ENCODE measurements around the gene COL25A1.
"Not testable (repeated sequence)": the region's sequence is repeated elsewhere in the genome, so short reads cannot be mapped to it uniquely, and the experiment has no call there.

The COL25A1 gene

DNA sequence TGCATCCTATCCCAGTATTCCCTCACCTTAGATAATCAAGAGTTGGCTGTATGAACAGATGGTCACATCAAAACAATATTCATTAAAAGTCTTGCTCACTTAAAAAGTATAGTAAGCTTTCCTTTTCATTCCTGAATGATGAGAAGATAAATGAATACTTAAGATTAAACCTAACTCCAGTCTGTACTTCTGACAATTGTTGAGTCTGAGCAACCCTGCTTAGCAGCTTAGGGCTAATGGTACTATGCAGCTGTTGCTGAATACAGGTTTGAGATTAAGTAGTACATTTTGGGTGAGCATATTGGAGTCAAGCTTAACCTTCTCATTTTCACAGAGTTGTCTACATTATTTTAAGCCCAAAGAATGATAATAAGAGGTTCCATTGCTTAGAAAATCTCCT is 417.9 kb downstream of the COL25A1 start:
- no peak for DNase-seq (ENCODE audit: low read depth)
- no peak overlapping the region for H3K4me3 ChIP-seq (ENCODE audit: control insufficient read depth, low read depth, low read length)
- TF ChIP-seq, protein P1, sequence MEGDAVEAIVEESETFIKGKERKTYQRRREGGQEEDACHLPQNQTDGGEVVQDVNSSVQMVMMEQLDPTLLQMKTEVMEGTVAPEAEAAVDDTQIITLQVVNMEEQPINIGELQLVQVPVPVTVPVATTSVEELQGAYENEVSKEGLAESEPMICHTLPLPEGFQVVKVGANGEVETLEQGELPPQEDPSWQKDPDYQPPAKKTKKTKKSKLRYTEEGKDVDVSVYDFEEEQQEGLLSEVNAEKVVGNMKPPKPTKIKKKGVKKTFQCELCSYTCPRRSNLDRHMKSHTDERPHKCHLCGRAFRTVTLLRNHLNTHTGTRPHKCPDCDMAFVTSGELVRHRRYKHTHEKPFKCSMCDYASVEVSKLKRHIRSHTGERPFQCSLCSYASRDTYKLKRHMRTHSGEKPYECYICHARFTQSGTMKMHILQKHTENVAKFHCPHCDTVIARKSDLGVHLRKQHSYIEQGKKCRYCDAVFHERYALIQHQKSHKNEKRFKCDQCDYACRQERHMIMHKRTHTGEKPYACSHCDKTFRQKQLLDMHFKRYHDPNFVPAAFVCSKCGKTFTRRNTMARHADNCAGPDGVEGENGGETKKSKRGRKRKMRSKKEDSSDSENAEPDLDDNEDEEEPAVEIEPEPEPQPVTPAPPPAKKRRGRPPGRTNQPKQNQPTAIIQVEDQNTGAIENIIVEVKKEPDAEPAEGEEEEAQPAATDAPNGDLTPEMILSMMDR (IDR thresholded peaks at IDR 0.05; ENCODE audit: control insufficient read depth, insufficient read depth, low read depth, low read length, missing control alignments): no peak

DNA sequence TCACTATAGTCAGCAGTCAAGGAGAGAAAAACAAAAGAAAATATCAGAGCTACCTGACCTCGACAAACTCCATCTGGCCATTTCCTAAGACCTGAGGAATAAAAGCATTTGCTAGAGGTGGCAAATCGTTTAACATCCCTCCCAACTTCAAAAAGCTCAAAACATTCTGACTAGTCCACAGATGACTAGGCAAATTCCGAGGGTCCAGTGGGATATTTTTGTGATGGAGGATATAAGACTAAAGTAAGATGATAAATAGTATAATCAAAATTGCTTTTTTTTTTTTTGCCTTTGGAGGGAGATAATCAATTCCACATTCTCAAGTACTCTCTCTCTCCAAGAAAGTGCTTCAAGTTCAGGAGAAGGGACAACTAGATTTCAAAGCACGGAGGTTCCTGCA is 420.5 kb downstream of the COL25A1 start:
- no peak overlapping the region for H3K4me3 ChIP-seq (ENCODE audit: control insufficient read depth, low read depth, low read length)
- no peak for DNase-seq (ENCODE audit: low read depth)
- TF ChIP-seq, protein P1 (IDR thresholded peaks at IDR 0.05; ENCODE audit: control insufficient read depth, insufficient read depth, low read depth, low read length, missing control alignments): no peak

DNA sequence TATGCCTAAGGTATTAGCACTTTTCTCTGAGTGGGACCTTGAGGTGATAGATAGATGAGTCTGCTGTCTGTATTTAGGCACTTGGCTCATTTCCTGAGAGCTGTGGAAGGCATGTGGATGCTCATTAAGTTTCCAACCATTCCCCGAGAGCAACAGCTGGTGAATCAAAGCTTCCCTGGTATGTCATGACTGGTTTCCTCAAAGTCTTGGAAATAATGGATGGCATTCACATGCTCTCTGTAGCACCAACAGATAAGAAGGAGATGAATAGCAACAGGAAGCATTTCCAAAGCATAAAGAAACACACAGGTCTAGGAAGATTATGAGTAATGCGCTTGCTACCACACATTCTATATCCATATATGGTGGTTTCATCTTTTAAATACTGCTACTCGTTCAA is 421.3 kb downstream of the COL25A1 start:
- TF ChIP-seq, protein P1 (IDR thresholded peaks at IDR 0.05; ENCODE audit: control insufficient read depth, insufficient read depth, low read depth, low read length, missing control alignments): no peak

DNA sequence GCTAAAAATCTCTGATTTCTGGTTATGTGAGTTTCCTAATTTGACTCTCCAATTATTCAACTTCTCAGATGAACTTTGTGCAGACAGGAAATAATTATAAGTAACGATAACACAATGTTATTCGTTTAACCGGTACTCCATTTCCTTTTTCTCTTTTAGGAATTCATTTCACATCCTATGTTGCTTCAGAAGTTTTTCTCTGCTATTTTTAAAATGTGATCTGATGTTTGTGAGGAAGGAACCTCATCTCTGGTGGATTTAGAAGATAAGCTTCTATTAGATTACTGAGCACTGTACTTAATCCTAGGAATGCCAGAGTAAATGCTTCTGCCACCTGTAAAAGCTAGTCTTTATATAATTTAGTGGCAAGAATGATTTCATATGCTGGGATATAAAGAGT is 423.7 kb downstream of the COL25A1 start:
- no peak for DNase-seq (ENCODE audit: low read depth)
- H3K4me3 ChIP-seq (ENCODE audit: control insufficient read depth, low read depth, low read length): no peak overlapping the region
- TF ChIP-seq, protein P1 (IDR thresholded peaks at IDR 0.05; ENCODE audit: control insufficient read depth, insufficient read depth, low read depth, low read length, missing control alignments): no peak

More for the DNA sequence above, 421.3 kb downstream of the COL25A1 start:
- peak; percentile 31 for DNase-seq (ENCODE audit: low read depth)
- no peak overlapping the region for H3K4me3 ChIP-seq (ENCODE audit: control insufficient read depth, low read depth, low read length)

DNA sequence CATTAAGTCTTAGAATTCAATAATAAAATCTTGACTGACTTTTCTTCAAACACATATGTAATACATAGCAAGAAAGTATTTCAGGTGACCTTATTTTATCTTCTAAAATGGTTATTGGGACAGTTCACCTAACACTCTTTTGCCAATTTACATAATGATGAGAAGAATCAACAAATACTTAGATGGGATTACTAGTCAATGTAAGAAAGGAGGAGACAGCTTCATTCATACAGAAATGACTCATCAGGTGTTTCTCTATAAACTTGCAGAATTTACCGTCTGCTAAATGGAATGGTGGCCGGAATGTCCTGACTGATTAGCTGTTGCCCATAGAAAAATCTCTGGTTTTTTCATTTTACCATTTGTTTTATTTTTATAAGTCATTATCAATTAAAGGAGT is 424.6 kb downstream of the COL25A1 start:
- DNase-seq (ENCODE audit: low read depth): no peak
- TF ChIP-seq, protein P1 (IDR thresholded peaks at IDR 0.05; ENCODE audit: control insufficient read depth, insufficient read depth, low read depth, low read length, missing control alignments): no peak
- H3K4me3 ChIP-seq (ENCODE audit: control insufficient read depth, low read depth, low read length): no peak overlapping the region

DNA sequence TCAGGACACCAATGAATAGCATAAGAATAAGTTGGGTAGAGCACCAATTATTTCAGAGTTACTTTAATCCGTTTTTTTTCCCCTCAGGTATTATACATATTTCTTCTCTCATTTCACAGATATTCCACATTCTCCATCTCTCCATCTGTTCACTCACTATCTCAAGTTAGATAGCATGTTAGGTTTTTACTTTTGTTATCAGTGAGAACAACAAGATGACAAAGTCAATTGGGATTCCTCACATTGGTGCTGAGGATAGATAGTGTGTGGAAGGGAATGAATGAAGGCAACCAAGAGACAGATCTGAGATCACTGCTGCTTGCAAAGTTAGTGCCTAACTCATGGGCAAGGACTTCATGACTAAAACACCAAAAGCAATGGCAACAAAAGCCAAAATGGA is 427.7 kb downstream of the COL25A1 start:
- TF ChIP-seq, protein P1 (IDR thresholded peaks at IDR 0.05; ENCODE audit: control insufficient read depth, insufficient read depth, low read depth, low read length, missing control alignments): no peak
- H3K4me3 ChIP-seq (ENCODE audit: control insufficient read depth, low read depth, low read length): no peak overlapping the region
- DNase-seq (ENCODE audit: low read depth): no peak

DNA sequence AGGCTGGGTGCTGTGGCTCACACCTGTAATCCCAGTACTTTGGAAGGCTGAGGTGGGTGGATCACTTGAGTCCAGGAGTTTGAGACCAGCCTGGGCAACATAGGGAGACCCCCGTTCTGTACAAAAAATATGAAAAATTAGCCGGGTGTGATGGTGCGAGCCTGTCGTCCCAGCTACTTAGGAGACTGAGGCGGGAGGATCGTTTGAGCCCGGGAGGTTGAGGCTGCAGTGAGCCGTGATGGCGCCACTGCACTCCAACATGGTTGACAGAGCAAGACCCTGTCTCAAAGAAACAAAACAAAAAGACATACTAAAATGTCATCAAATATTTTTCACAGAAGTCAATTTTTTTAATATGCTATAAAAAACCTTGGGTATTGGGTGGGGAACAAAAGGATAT is 432.5 kb downstream of the COL25A1 start:
- not testable (repeated sequence) for DNase-seq (ENCODE audit: low read depth); H3K4me3 ChIP-seq (ENCODE audit: control insufficient read depth, low read depth, low read length)

Data from AG09309 (cell line).